GM18861 (cell line): ENCODE data around the gene ANO9.

Experiments used
- ATAC-seq: cut with Tn5 transposase; IDR thresholded peaks from one replicate; pipeline ENCODE4 v1.9.1; 2021; ENCODE audit not compliant: unreplicated experiment

The ANO9 gene

GRCh38 chr11:441418-442274 is at the start of gene ANO9:
ANO9 (minus strand) TSS chr11:442011; CDS start chr11:441926, 85 bp downstream.
- no peak for ATAC-seq

GRCh38 chr11:491358-491757 is 49.5 kb upstream of the ANO9 start:
- ATAC-seq: no peak

GRCh38 chr11:490930-491260 is 49.1 kb upstream of the ANO9 start:
- ATAC-seq: no peak

GRCh38 chr11:490186-490929 is 48.5 kb upstream of the ANO9 start:
- no peak for ATAC-seq

- no peak for ATAC-seq
Measured at GRCh38 chr11:489610-490185, 47.9 kb upstream of the ANO9 start.

GRCh38 chr11:488992-489391 is 47.2 kb upstream of the ANO9 start:
- ATAC-seq: no peak

GRCh38 chr11:488579-488978 is 46.8 kb upstream of the ANO9 start:
- ATAC-seq: no peak

- no peak for ATAC-seq
Measured at GRCh38 chr11:488062-488461, 46.3 kb upstream of the ANO9 start.

- ATAC-seq: no peak
Measured at GRCh38 chr11:487571-488021, 45.8 kb upstream of the ANO9 start.

GRCh38 chr11:486189-486588 is 44.4 kb upstream of the ANO9 start:
- ATAC-seq: no peak

GRCh38 chr11:484616-485015 is 42.8 kb upstream of the ANO9 start:
- no peak for ATAC-seq

- ATAC-seq: no peak
Measured at GRCh38 chr11:479311-479710, 37.5 kb upstream of the ANO9 start.

- ATAC-seq: no peak
Measured at GRCh38 chr11:477052-477715, 35.4 kb upstream of the ANO9 start.

- ATAC-seq: no peak
Measured at GRCh38 chr11:476416-476815, 34.6 kb upstream of the ANO9 start.

- no peak for ATAC-seq
Measured at GRCh38 chr11:475941-476340, 34.1 kb upstream of the ANO9 start.

GRCh38 chr11:474914-475506 is 33.2 kb upstream of the ANO9 start:
- ATAC-seq: no peak

- ATAC-seq: no peak
Measured at GRCh38 chr11:473962-474785, 32.4 kb upstream of the ANO9 start.

GRCh38 chr11:473415-473814 is 31.6 kb upstream of the ANO9 start:
- no peak for ATAC-seq

- ATAC-seq: no peak
Measured at GRCh38 chr11:472816-473215, 31.0 kb upstream of the ANO9 start.

GRCh38 chr11:472272-472671 is 30.5 kb upstream of the ANO9 start:
- ATAC-seq: no peak
